ENCODE measurements around the gene MCF2. TPM values are rescaled to one million over a fixed set of nuclear protein-coding genes. Genes with fewer than 3 reads are reported as not detected.

MCF2 gene
- total and polyA plus RNA-seq, 2 donors from 2014 or later, result 0.85 to 2.2 TPM

DNA sequence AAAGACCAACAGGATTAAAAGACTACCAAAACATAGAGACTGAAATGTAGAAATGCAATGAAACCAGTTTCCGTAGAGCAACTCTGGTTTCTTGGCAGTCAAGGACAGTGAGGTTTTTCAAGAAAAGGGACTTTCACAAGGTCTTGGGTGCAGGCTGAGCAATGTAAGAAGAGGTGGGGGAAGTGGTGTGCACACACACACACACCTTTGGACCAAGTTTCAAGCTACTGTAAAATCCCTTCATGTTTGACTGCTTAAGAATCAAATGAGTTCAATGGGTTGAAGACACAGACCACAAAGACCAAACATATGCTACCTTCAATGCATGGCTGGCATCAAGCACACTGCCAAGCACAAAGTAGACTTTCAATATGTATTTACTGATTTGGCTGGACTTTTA lies 17.8 kb upstream of the MCF2 start:
- H3K27ac ChIP-seq (ENCODE audit: low read depth in 2 of 2, low read length in 2 of 2), result no peak overlapping the region
- H3K27me3 ChIP-seq (ENCODE audit: control insufficient read depth, insufficient read depth, low read length), result no peaks in the 10 kb centered on the region
- DNase-seq (no peak), FAIRE-seq (no peak)
- TF ChIP-seq, protein P1, sequence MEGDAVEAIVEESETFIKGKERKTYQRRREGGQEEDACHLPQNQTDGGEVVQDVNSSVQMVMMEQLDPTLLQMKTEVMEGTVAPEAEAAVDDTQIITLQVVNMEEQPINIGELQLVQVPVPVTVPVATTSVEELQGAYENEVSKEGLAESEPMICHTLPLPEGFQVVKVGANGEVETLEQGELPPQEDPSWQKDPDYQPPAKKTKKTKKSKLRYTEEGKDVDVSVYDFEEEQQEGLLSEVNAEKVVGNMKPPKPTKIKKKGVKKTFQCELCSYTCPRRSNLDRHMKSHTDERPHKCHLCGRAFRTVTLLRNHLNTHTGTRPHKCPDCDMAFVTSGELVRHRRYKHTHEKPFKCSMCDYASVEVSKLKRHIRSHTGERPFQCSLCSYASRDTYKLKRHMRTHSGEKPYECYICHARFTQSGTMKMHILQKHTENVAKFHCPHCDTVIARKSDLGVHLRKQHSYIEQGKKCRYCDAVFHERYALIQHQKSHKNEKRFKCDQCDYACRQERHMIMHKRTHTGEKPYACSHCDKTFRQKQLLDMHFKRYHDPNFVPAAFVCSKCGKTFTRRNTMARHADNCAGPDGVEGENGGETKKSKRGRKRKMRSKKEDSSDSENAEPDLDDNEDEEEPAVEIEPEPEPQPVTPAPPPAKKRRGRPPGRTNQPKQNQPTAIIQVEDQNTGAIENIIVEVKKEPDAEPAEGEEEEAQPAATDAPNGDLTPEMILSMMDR (IDR thresholded peaks at IDR 0.05; ENCODE audit: borderline replicate concordance, extremely low read depth, insufficient read depth), result no peak
- H3K36me3 ChIP-seq (ENCODE audit: control insufficient read depth in 2 of 3, insufficient read depth in 3 of 3, low read length in 3 of 3), result no peaks in the 10 kb centered on the region
- intact Hi-C loops (cut with DNase I), result no loop called here
- H3K9ac ChIP-seq (ENCODE audit: low read length in 3 of 3), result no peak overlapping the region
- no peak overlapping the region for H3K4me3 ChIP-seq (ENCODE audit: low read length in 3 of 3)
- H3K4me1 ChIP-seq (ENCODE audit: control insufficient read depth in 2 of 3, insufficient read depth in 2 of 3, low read depth in 1 of 3, low read length in 3 of 3), result no peaks in the 10 kb centered on the region
- no peaks in the 10 kb centered on the region for H3K9me3 ChIP-seq (ENCODE audit: control insufficient read depth in 2 of 3, insufficient read depth in 1 of 3, low read length in 3 of 3)

DNA sequence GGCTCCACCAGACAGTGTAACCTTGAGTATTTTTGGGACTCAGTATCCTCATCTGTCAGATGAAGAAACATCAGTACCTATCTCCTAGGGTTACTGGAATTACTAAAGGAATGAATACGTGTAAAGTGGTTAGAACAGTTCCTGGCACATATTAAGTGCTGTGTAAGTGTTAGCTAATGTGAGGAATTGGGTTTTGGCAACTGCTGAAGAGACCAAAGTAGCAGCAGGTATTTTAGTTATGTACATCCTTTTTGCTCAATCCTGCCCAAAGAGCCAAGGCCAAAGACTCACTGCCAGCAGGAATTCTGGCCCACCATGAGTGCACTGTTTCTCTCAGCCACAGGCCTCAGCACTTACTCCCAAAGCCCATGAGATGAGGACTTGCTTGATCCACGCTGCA lies 16.7 kb upstream of the MCF2 start:
- DNase-seq (no peak), FAIRE-seq (no peak)
- H3K27me3 ChIP-seq (ENCODE audit: control insufficient read depth, insufficient read depth, low read length), result no peaks in the 10 kb centered on the region
- intact Hi-C loops (cut with DNase I), result no loop called here
- H3K4me3 ChIP-seq (ENCODE audit: low read length in 3 of 3), result no peak overlapping the region
- H3K27ac ChIP-seq (ENCODE audit: low read depth in 2 of 2, low read length in 2 of 2), result no peak overlapping the region
- no peaks in the 10 kb centered on the region for H3K4me1 ChIP-seq (ENCODE audit: control insufficient read depth in 2 of 3, insufficient read depth in 2 of 3, low read depth in 1 of 3, low read length in 3 of 3)
- H3K9ac ChIP-seq (ENCODE audit: low read length in 3 of 3), result no peak overlapping the region
- H3K9me3 ChIP-seq (ENCODE audit: control insufficient read depth in 2 of 3, insufficient read depth in 1 of 3, low read length in 3 of 3), result no peaks in the 10 kb centered on the region
- TF ChIP-seq, protein P1 (IDR thresholded peaks at IDR 0.05; ENCODE audit: borderline replicate concordance, extremely low read depth, insufficient read depth), result no peak
- H3K36me3 ChIP-seq (ENCODE audit: control insufficient read depth in 2 of 3, insufficient read depth in 3 of 3, low read length in 3 of 3), result no peaks in the 10 kb centered on the region

DNA sequence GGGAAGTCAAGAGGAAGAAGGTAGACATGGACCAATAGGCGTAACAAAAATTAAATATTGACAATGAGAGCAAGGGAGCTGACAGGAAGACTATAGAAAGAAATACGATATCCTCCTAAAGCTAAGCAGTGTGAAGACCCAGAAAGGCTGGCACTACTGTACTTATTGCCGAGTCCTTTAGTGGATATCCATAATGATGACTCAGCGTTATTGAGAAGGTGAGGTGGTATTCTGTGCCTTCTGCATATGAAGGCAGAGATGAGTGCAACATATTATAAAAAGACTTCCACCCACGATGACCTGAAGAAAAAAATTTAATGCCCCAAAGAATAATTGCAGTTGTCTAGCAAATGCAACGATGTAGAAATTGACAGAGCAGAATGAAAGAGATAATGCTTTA lies 13.0 kb upstream of the MCF2 start:
- TF ChIP-seq, protein P1 (IDR thresholded peaks at IDR 0.05; ENCODE audit: borderline replicate concordance, extremely low read depth, insufficient read depth), result no peak
- no peak overlapping the region for H3K4me3 ChIP-seq (ENCODE audit: low read length in 3 of 3)
- no peaks in the 10 kb centered on the region for H3K36me3 ChIP-seq (ENCODE audit: control insufficient read depth in 2 of 3, insufficient read depth in 3 of 3, low read length in 3 of 3)
- no peak for DNase-seq
- H3K27me3 ChIP-seq (ENCODE audit: control insufficient read depth, insufficient read depth, low read length), result no peaks in the 10 kb centered on the region
- H3K4me1 ChIP-seq (ENCODE audit: control insufficient read depth in 2 of 3, insufficient read depth in 2 of 3, low read depth in 1 of 3, low read length in 3 of 3), result no peaks in the 10 kb centered on the region
- H3K9me3 ChIP-seq (ENCODE audit: control insufficient read depth in 2 of 3, insufficient read depth in 1 of 3, low read length in 3 of 3), result no peaks in the 10 kb centered on the region
- intact Hi-C loops (cut with DNase I), result no loop called here
- no peak overlapping the region for H3K27ac ChIP-seq (ENCODE audit: low read depth in 2 of 2, low read length in 2 of 2)
- no peak overlapping the region for H3K9ac ChIP-seq (ENCODE audit: low read length in 3 of 3)
- FAIRE-seq, result no peak

DNA sequence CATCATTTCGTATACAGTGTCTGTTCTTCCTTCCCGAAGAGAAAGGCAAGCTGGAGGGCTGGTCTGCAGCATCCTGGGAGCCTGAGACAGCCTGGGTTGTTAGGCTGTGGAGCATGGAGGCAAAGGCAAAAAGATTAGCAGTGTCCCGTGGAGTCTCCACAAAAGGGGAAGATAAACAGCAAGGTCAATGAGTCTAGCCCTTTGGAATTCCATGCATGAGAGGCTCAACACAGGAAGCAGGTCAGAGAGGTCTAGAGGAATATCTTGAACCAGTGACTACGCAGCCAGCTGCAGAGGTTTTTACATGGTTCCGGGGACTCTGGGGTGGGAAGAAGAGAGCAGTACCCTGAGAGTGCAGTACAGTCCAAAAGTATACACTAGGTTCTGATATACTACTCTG lies 12.2 kb upstream of the MCF2 start:
- no peak for FAIRE-seq
- peak in 2 of 5 donors; percentile 1 to 16 for DNase-seq
- H3K36me3 ChIP-seq (ENCODE audit: control insufficient read depth in 2 of 3, insufficient read depth in 3 of 3, low read length in 3 of 3), result no peaks in the 10 kb centered on the region
- no peaks in the 10 kb centered on the region for H3K4me1 ChIP-seq (ENCODE audit: control insufficient read depth in 2 of 3, insufficient read depth in 2 of 3, low read depth in 1 of 3, low read length in 3 of 3)
- no peak overlapping the region for H3K9ac ChIP-seq (ENCODE audit: low read length in 3 of 3)
- TF ChIP-seq, protein P1 (IDR thresholded peaks at IDR 0.05; ENCODE audit: borderline replicate concordance, extremely low read depth, insufficient read depth), result no peak
- intact Hi-C loops (cut with DNase I), result no loop called here
- H3K4me3 ChIP-seq (ENCODE audit: low read length in 3 of 3), result no peak overlapping the region
- no peaks in the 10 kb centered on the region for H3K9me3 ChIP-seq (ENCODE audit: control insufficient read depth in 2 of 3, insufficient read depth in 1 of 3, low read length in 3 of 3)
- no peak overlapping the region for H3K27ac ChIP-seq (ENCODE audit: low read depth in 2 of 2, low read length in 2 of 2)
- H3K27me3 ChIP-seq (ENCODE audit: control insufficient read depth, insufficient read depth, low read length), result no peaks in the 10 kb centered on the region
